Cerebellar nuclear complex (tissue), 1 donor: ENCODE measurements around the gene CNTFR.
A peak's percentile ranks its signal among the peaks of the same experiment; 100 is the strongest.

Source experiments
- DNase-seq, 2 experiments: peaks; one replicate each; lab custom pipeline; 2025; lab: John Stamatoyannopoulos, UW

The CNTFR gene

DNA sequence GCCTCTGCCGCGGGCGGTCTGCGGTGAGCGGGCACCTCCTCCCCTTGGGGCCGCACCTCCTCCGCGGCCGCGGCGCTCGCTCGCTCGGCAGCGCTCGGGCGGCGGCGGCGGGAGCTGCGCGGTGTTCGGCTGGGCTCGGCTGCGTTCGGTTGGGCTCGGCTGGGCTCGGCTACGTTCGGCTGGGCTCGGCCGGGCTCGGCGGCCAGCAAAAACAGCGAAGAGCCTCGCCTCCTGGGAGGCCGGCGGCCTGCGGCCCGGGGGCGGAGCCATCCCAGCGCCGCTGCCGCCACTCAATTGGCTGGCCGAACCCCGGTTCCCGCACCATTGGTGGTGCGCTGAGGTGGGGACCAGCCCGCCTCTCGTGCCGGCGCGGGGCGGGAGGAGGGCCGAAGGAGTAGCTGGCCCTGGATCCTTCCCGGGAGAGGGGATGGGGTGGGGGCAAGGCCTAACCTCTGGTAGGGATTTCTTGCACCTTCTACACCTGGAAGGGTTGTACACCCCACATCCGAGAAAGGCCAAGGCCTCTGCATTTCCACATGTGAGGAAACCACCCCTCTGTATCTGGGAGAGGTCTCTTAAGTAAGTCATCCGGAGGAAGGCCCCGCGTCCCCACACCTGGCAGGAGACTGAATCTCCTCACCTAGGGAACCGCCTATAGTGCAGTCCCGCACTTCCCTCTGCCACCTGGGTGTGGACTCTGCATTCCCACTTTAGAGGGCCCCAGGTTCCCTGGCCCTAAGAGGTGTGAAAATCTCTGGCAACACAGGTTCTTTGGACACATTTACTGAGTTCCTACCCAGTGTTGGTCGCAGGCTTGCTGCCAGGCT is 66.3 kb downstream of the CNTFR start, which contains the start of gene ENHO:
ENHO (minus strand) TSS at position 20 of the 827 bp plus-strand sequence. CDS start 1,295 bp downstream, outside the sequence.
- peak; percentile 52 to 76 for DNase-seq

DNA sequence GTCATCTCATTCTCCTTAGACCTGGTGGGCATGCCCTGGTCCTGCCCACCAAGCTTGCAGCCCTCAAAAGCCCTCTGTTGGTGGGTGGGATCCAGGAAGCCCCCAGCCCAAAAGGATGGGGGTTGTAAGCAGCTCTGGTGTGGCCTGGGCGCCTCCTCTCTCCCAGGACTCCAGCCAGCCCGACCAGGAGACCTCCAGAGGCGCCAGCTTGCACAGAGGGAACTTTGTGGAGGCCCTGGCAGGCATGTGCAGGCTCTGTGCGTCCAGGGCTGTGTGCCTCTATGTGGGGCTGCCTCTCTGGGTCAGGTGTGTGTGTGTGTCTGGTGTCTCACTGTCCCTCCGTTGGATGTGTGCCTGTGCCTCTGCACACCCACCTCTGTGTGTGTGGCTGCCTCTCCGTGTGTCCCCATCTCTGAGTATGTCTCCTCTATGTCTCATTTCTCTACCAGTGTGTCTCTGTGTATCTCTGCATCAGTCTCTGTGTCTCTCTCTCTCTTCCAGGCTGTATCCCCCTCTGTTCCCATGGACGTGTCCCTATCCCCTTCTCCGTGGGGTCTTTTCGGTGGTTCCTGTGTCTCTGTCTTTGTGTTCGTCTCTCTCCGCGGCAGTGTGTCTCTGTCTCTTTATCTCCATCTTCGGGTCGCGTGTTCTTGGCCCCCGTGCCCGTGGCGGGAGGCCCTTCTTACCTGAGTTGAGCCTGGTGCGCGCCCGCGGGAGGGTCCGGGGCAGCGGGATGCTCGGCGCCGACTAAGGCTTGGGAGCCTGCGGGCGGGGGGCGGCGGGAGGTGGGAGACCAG is 67.2 kb downstream of the CNTFR start:
- no peak for DNase-seq

DNA sequence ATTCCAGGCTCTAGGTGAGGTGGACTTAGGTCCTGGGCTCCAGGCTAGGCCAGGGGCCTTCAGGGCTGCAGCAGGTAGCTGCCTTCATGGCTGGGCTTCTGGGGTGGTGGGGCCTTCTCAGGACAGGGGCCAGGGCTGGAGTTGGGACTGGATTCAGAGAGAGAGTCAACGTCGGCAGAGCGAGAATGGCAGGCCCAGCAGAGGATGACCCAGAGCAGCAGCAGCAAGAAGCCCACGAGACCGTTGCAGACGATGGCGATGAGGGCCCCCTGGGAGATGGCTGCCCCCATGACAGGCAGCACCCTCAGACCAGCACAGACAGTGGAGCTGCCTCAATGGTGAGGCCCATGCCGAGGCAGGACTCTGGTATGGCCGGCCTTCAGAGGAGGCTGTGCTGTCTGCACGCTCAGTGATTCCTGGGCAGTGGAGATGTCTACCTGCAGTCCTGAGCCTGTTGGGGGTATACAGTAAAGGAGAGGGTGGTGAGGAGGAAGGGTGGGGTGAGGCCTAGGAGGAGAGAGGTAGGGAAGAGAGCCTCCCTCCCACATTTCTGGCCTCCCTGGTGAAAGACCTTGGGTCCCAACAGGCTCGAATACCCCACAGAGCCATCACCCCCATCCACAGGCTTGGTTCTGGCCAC is 68.0 kb downstream of the CNTFR start:
- DNase-seq = no peak

DNA sequence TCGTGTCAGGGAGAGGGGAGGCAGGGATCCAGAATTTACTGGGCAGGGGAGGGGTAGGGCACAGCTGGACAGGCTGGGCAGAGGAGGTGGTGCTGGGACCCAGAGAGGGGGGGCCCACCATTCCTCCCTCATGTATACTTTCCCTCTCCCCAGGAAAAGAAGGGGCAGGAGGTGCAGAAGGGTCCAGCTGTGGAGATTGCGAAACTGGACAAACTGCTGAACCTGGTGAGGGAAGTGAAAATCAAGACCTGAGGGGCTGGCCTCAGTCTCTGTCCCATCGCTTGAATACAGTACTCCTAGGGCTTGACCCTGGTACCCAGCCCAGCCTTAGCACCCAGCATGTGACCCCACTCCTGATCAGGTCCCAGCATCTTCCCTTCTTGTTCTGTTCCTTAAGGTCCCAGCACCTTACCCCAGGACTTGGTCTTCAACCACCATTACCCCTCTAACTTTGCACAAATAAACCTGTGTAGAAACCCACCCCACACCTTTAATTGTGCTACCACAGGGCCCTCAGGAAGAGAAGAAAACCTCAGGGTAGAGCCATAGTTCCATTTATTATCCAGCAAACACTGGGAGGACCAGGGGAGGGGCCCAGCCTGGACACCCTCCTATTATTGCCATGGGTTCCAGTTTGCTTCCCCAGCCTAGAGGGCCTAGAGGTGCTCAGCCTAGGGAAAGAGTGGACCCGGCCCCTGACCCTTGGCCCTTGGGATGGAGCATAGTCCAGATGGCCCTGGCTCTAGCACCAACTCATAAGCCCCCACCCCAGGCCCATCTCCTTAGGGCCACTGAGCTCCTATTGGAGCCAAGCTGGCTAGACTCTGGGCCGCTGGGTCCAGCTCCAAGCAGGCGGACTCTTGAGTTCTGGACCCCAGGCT is 68.8 kb downstream of the CNTFR start:
- DNase-seq = no peak

DNA sequence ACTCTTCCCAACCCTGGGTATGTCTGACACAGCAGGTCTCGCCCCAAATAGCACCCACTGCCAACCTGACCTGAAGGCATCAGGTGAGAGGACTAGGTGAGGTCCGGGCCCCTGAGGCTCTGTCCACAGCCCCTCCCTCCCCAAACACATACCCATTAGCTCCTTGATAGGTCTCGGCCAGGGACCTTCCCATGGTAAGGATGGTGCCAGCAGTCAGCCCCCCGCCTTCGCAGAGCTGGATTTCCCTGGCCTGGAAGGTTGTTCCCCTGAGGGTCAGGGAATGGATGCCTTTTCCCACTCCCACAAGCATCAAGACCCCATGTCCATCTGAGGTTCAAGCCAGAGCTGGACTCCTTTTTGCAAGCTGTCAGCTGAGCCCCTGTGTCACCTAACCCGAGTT is 69.4 kb downstream of the CNTFR start:
- DNase-seq = no peak

DNA sequence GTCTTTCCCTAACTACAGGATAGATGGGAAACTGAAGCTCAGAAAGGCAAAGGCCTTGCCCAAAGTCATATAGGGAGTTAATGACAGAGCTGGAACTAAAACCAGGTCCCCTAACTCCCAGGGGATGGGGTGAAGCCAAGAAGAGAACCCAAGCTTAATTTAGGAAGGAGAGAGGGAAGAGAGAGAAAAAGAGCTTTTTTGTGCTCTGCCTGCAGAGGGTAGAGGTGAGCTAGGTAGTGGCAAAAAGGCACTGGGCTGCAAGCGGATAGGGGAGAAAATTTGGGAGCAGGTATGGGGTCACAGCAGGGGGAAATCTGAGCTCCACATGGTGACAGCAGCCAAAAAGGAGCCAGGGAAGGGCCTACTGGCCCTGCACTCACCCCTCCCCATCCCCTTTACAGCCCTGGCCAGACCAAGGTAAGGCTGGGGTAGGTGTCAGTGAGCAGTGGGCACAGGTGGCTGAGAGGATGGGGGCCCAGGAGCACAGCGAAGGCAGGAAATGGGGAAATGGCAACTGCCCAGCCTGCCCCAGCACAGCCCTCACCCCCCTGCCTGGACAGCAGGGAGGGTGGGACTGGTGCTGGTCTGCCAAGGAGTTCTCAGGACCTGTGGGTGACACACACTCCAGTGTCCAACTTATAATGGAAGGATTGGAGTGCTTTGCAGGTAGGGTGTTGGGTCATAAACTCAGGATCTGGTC is 70.1 kb downstream of the CNTFR start:
- DNase-seq = no peak

DNA sequence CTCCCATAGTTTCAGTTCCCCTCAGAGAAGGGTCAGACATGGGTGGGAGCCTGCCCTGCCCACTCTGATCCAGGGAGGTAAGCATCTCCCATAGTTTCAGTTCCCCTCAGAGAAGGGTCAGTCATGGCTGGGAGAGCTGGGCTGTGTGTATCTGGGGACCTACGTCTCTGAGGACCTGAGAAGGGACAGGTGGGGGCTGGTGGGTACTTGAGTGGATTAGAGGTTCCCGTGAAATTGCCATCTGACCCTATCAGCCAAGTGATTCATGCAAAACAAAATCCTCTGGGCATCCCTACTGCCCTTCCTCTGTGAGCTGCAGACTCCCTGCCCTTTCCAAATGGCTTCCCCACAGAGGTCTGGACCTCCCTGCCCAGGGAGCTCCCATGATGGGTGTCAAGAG is 70.6 kb downstream of the CNTFR start:
- DNase-seq = no peak

DNA sequence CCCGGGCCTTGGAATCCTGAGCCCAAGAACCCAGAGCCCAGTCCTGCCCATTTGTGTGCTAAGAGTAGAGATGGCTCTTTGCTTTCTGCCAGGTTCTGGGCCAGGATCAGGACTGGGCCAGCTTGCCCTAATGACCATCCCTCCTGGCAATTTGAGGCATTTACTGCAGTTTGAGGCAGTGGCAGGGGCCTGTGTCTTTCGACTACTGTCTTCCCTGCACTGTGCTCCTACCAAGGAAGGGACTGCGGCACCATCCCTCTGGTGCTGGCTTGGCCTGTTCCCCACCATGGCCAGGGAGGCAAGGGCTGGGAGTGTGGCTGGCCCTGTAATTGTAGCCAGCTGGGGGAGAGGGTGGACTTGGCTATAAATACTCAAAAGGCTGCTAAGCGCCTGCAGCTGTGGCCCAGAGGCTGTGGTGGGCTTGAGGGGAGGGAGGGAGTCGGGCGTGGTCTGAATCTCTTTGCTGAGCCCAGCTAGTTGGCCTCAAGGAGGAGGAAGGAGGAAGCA is 71.4 kb downstream of the CNTFR start:
- DNase-seq = no peak

DNA sequence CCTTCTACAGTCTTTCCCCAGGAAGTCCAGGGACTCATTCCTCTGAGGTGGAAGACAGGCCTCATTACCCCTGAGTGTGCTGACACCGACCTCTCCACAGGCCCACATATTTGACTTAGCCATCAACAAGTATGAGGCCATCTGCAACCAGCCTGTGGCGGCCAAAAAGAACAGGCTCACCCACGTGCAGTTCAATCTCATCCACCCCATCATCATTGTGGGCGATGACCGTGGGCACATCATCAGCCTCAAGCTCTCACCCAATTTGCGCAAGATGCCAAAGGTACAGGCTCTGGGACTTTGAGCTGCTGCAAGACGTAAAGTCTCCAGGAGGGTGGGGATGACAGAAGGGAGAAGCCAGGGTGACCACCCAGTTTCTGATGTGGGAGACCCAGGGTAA is 72.3 kb downstream of the CNTFR start:
- no peak for DNase-seq

DNA sequence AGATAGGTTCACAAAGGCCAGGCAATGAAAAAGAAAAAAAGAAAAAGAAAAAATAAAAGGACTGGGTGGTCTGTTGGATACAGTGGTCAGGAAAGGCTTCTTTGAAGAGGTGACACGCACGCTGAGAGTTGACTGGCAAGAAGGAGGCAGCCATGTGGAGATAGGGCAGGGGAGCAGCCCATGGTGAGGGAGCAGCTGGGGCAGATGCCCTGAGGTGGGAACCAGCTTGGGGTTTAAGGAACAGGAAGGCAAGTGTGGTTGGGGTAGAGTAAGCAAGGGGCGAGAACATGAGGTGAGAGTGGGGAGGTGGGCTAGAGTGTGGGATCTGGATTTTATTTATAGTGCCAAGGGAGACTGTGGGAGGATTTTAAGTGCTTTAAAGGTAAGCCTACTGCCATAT is 73.6 kb downstream of the CNTFR start:
- no peak for DNase-seq

DNA sequence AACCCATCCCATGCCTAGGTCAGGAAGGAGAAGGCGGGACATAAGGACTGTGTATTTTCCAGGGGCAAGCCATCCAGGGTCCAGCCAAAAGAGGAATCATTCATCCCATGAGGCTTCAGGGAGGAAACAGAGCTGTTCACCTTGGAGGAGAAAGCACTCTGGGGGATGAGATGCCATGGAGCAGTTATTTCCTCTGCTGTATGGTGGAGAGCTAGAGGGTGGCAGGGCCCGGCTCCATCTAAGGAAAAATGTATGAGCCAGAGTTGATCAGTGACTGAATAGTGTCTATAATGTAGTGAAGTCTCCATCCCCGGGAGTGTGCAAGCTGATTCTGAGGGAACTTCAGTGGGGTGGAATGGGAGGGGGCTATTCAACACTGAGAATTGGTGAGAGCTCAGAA is 74.7 kb downstream of the CNTFR start:
- DNase-seq = no peak

DNA sequence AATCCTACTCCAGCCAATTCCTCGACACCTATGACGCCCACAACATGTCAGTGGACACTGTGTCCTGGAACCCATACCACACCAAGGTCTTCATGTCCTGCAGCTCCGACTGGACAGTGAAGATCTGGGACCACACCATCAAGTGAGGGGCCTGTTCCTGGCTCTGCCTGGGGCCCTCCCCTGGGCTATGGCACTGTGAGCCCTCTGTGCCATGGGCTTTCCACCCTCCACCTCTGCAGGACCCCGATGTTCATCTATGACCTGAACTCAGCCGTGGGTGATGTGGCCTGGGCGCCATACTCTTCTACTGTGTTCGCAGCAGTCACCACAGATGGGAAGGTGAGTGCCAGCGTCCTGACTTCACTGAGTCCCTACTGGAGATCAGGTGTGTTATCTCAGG is 75.1 kb downstream of the CNTFR start:
- no peak for DNase-seq

DNA sequence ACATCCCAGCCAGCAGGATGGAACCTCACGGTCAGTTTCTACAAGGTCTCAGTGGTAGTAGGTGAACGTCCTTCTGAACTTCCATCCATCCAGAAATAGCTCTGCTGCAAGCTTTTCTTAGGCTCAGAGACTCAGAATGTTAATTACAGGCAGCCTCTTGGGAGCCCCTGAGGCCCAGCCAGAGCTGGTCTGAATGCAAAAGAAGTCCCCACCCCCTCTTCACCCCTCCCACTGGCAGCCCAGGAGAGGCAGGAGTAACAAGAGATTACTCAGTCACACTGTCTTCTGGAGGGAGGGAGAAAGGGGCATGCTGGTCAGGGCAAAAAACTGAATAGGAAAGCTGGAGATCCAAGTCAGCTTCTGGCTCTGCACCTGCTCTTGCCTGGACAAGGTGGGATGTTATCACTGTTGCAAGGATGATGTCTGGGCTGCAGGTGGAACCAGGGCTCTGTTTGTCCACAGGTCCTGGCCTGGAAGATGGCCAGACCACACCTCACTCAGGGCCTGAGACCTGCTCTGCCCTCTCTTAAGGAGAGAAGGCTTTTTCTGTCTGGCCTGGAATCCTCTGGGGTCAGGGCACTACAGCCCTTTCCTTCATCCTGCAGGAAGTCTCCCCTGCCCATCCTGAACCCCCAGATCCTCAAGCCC is 75.8 kb downstream of the CNTFR start:
- no peak for DNase-seq

DNA sequence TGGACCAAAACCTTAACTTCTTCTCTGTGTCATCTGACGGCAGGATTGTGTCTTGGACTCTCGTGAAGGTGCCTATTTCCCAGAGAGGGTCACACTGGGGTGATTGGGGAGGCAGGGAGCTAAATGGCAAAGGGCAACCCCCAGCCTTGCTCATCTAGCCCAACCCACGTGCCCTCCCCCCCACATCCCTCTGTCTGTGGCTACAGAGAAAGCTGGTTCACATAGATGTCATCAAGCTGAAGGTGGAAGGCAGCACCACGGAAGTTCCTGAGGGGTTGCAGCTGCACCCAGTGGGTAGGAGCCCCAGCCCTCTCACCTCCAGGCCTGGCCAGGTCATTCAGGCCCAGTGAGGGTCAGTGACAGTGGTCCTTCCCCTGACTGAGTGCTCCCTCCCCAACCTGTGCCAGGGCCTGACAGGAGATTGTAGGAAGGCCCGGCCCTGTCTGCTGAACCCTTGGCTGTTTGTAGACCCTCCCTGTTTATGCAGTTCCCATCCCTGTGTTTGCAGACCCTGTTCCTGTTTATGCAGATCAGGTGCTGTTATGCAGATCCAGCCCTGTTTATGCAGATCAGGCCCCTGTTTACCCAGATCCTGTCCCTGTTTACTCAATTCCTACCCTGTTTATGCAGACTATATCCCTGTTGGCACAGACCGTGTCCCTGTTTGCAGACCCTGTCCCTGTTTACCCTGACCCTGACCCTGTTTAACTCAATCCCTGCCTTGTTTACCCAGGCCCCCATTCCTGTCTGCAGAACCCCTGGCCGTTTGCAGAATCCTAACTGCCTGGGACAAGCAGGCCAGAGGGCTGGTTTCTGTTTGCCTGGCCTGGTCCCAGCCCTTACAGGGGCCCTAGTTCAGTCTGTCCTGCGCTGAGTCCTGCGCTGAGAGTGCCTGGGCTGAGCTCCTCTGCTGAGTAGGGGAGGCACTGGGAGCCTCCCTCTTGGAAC is 77.1 kb downstream of the CNTFR start:
- DNase-seq = no peak

DNA sequence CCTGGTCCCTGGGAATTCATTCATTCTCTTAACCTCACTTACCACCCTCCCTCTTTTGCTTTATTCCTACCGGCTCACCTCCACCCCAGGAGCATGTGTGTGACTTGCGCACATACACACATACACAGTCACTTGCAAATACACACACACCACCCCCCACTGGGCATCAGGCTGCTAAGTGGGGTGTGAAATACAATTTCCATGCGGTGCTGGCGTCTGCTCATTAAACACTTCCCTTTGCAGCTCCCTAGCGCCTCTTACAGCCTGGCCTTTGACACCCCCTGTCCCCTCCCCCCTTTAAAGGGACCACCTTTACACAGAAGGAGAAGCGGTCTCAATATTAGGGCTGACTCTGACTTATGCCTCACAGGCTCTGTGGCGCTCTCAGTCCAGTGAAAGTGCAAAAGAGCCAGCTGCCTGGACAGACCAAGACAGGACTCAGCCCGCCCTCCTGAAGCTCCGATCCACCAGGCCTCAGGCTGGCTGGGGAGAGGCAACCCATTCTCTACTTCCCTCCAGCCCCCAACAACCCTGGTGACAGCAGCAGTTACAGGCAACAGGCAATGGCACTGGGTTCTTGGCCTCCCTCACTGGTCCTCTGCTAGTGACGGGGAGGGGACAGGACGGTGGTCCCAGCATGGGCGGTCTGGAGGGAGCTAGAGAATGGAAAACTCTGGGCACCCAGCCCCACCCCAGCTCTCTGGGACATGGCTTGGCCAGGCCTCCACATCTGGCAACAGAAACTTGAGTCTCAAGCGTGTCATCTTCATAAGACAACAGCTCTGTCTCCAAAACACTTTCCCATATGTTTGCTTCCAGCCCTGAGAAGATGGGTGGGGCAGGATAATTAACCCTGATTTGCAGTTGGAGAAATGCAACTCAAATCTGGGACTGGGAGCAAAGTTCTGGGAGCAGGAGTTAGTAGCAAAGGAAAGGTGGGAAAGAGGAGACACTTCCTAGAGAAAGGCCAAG is 78.7 kb downstream of the CNTFR start:
- DNase-seq = peak in 1 of 2 experiments; percentile 47

DNA sequence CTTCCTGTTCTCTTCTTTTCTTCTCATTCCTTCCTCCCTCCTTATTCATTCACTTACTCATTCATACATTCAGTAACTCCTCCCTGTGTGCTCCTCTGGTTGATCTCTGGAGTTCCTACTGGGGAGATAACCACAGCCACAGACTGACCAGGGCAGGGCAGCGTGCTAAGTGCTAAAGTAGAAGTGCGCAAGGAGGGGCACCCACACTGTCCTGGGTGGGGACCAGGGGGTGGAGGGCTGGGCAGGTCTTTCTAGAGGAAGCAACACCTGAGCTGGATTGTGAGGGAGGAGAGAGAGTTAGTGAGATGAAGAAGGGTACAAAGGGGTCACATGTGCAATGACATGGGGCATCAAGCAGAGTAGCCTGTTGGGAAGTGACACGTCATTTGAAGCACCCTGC is 80.6 kb downstream of the CNTFR start:
- no peak for DNase-seq

DNA sequence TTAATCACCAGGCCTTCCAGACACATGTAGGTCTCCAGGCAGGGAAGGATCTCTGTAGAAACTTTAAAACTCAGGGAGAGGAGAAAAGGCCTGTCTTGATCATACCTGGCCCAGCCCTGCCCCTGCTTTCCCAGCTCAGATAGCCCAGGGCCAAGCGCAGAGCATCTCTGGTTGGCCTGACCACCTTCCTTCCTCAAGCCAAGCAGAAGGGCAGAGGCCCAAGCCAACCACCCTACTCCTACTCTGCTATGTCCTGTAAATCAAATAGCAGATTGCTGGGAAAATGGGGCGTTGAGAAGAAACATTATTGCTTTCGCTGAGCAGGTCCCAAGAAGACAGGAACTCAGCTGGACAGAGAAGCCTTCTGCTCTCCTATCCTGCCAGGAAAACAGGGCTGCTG is 81.1 kb downstream of the CNTFR start:
- DNase-seq = no peak

DNA sequence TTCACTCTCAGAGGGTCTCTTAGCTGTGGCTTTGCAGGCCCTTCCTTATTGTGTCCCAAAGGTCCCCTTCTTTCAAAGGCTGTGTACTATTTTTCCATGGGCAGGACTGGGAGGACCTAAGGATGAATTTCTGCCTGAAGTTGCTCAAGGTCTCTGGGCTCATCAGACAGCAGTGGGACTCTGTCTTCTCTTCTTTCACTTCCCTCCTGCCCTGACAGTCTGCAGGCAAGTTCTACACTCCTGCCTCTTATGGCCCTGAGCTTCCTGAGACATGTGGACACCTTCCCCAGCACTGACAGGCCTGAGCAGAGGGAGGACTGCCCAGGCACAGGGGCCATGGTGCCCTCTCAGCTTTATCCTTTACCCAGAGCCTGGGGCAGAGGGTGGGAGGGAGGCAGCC is 81.6 kb downstream of the CNTFR start:
- no peak for DNase-seq
